OCI-LY3 (cell line): Measurements from ENCODE around the gene SH3PXD2A.

ENCODE experiments used
- EZH2phosphoT487 ChIP-seq: fragments of 200-600 bp; shearing (Covaris generic); IDR thresholded peaks from 2 replicates; pipeline ENCODE4 v1.6.1; 2018; ENCODE audit warnings: antibody characterized with exemption, mixed run types, low read depth
- TF ChIP-seq, protein P1 (sequence below): fragments of 200-600, 300-600 bp; sonication (generic); IDR thresholded peaks from 2 replicates; pipeline ENCODE4 v1.5.1; 2014; ENCODE audit warnings: antibody characterized with exemption, low read length, low read depth

GRCh38 chr10:103775776-103776175 is 79.6 kb downstream of the SH3PXD2A start:
- TF ChIP-seq, protein P1, sequence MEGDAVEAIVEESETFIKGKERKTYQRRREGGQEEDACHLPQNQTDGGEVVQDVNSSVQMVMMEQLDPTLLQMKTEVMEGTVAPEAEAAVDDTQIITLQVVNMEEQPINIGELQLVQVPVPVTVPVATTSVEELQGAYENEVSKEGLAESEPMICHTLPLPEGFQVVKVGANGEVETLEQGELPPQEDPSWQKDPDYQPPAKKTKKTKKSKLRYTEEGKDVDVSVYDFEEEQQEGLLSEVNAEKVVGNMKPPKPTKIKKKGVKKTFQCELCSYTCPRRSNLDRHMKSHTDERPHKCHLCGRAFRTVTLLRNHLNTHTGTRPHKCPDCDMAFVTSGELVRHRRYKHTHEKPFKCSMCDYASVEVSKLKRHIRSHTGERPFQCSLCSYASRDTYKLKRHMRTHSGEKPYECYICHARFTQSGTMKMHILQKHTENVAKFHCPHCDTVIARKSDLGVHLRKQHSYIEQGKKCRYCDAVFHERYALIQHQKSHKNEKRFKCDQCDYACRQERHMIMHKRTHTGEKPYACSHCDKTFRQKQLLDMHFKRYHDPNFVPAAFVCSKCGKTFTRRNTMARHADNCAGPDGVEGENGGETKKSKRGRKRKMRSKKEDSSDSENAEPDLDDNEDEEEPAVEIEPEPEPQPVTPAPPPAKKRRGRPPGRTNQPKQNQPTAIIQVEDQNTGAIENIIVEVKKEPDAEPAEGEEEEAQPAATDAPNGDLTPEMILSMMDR, result no peak
- TF ChIP-seq EZH2phosphoT487, result no peak
